ENCODE results near the gene MRPL36.
A peak's percentile ranks its signal among the peaks of the same experiment; 100 is the strongest.

The MRPL36 gene

GRCh38 chr5:1809416-1810035 is 9.9 kb upstream of the MRPL36 start:
- Histone ChIP-seq H3K4me1 (ENCODE audit: control extremely low read depth in 1 of 4, control insufficient read depth in 4 of 4, insufficient read depth in 4 of 4, low read length in 3 of 4) (no peaks in the 10 kb centered on the region), H3K27ac (ENCODE audit: insufficient read depth in 1 of 2, low read depth in 1 of 2, low read length in 2 of 2, poor library complexity in 1 of 2, severe bottlenecking in 2 of 2) (no peak overlapping the region), H3K9me3 (ENCODE audit: control extremely low read depth in 1 of 5, control insufficient read depth in 4 of 5, insufficient read depth in 2 of 5, low read depth in 1 of 5, low read length in 4 of 5) (no peaks in the 10 kb centered on the region), H3K27me3 (replicated peaks in 2 of 5; ENCODE audit: control insufficient read depth in 4 of 5, insufficient read depth in 5 of 5, low read length in 4 of 5) (no peaks in the 10 kb centered on the region), H3K4me3 (ENCODE audit: control insufficient read depth in 1 of 7, extremely low read depth in 1 of 7, insufficient read depth in 4 of 7, low read depth in 2 of 7, low read length in 6 of 7) (no peak overlapping the region), H3K36me3 (ENCODE audit: control insufficient read depth in 4 of 4, insufficient read depth in 4 of 4, low read length in 3 of 4) (peaks cover 2 to 94% (median 73%) of the 10 kb centered on the region in 4 experiments)
- CTCF ChIA-PET, result no interaction called here
- no peak for DNase-seq
- POLR2A ChIA-PET, result no interaction called here
- 93% methylated on average over 29 of the region's 32 CpGs for WGBS (ENCODE audit: insufficient coverage)

GRCh38 chr5:1808439-1808838 is 8.8 kb upstream of the MRPL36 start:
- H3K4me1 ChIP-seq (ENCODE audit: control extremely low read depth in 1 of 4, control insufficient read depth in 4 of 4, insufficient read depth in 4 of 4, low read length in 3 of 4), result no peaks in the 10 kb centered on the region
- H3K4me3 ChIP-seq (ENCODE audit: control insufficient read depth in 1 of 7, extremely low read depth in 1 of 7, insufficient read depth in 4 of 7, low read depth in 2 of 7, low read length in 6 of 7), result no peak overlapping the region
- ChIA-PET POLR2A (no interaction called here), CTCF (interaction anchor here (1.4 kb wide), 1 partner anchor 11 kb away, joined by 3 read pairs; no protein-coding TSS in a partner anchor)
- H3K27me3 ChIP-seq (replicated peaks in 2 of 5; ENCODE audit: control insufficient read depth in 4 of 5, insufficient read depth in 5 of 5, low read length in 4 of 5), result no peaks in the 10 kb centered on the region
- no peaks in the 10 kb centered on the region for H3K9me3 ChIP-seq (ENCODE audit: control extremely low read depth in 1 of 5, control insufficient read depth in 4 of 5, insufficient read depth in 2 of 5, low read depth in 1 of 5, low read length in 4 of 5)
- no peak for DNase-seq
- no peak overlapping the region for H3K27ac ChIP-seq (ENCODE audit: insufficient read depth in 1 of 2, low read depth in 1 of 2, low read length in 2 of 2, poor library complexity in 1 of 2, severe bottlenecking in 2 of 2)
- peaks cover 2 to 94% (median 70%) of the 10 kb centered on the region in 4 experiments for H3K36me3 ChIP-seq (ENCODE audit: control insufficient read depth in 4 of 4, insufficient read depth in 4 of 4, low read length in 3 of 4)
- WGBS (ENCODE audit: insufficient coverage), result 50% methylated on average over 2 of the region's 3 CpGs

GRCh38 chr5:1807451-1808185 is 8.0 kb upstream of the MRPL36 start:
- H3K27me3 ChIP-seq (replicated peaks in 2 of 5; ENCODE audit: control insufficient read depth in 4 of 5, insufficient read depth in 5 of 5, low read length in 4 of 5), result no peaks in the 10 kb centered on the region
- H3K27ac ChIP-seq (ENCODE audit: insufficient read depth in 1 of 2, low read depth in 1 of 2, low read length in 2 of 2, poor library complexity in 1 of 2, severe bottlenecking in 2 of 2), result no peak overlapping the region
- DNase-seq, result no peak
- POLR2A ChIA-PET, result no interaction called here
- H3K36me3 ChIP-seq (ENCODE audit: control insufficient read depth in 4 of 4, insufficient read depth in 4 of 4, low read length in 3 of 4), result peaks cover 2 to 94% (median 71%) of the 10 kb centered on the region in 4 experiments
- WGBS (ENCODE audit: insufficient coverage), result 90% methylated on average over 17 of the region's 20 CpGs
- CTCF ChIA-PET, result interaction anchor here (1.4 kb wide), 1 partner anchor 10 kb away, joined by 3 read pairs; no protein-coding TSS in a partner anchor
- no peaks in the 10 kb centered on the region for H3K4me1 ChIP-seq (ENCODE audit: control extremely low read depth in 1 of 4, control insufficient read depth in 4 of 4, insufficient read depth in 4 of 4, low read length in 3 of 4)
- H3K9me3 ChIP-seq (ENCODE audit: control extremely low read depth in 1 of 5, control insufficient read depth in 4 of 5, insufficient read depth in 2 of 5, low read depth in 1 of 5, low read length in 4 of 5), result no peaks in the 10 kb centered on the region
- H3K4me3 ChIP-seq (ENCODE audit: control insufficient read depth in 1 of 7, extremely low read depth in 1 of 7, insufficient read depth in 4 of 7, low read depth in 2 of 7, low read length in 6 of 7), result no peak overlapping the region

- Histone ChIP-seq H3K27ac (ENCODE audit: insufficient read depth in 1 of 2, low read depth in 1 of 2, low read length in 2 of 2, poor library complexity in 1 of 2, severe bottlenecking in 2 of 2) (no peak overlapping the region), H3K27me3 (replicated peaks in 2 of 5; ENCODE audit: control insufficient read depth in 4 of 5, insufficient read depth in 5 of 5, low read length in 4 of 5) (no peaks in the 10 kb centered on the region), H3K9me3 (ENCODE audit: control extremely low read depth in 1 of 5, control insufficient read depth in 4 of 5, insufficient read depth in 2 of 5, low read depth in 1 of 5, low read length in 4 of 5) (no peaks in the 10 kb centered on the region), H3K36me3 (ENCODE audit: control insufficient read depth in 4 of 4, insufficient read depth in 4 of 4, low read length in 3 of 4) (peaks cover 2 to 90% (median 69%) of the 10 kb centered on the region in 4 experiments), H3K4me3 (ENCODE audit: control insufficient read depth in 1 of 7, extremely low read depth in 1 of 7, insufficient read depth in 4 of 7, low read depth in 2 of 7, low read length in 6 of 7) (no peak overlapping the region), H3K4me1 (ENCODE audit: control extremely low read depth in 1 of 4, control insufficient read depth in 4 of 4, insufficient read depth in 4 of 4, low read length in 3 of 4) (peaks cover 0 to 5% (median 3%) of the 10 kb centered on the region in 4 experiments)
- WGBS (ENCODE audit: insufficient coverage), result 90% methylated on average over 15 of the region's 16 CpGs
- peak in 1 of 3 donors; percentile 4 for DNase-seq
- ChIA-PET CTCF (no interaction called here), POLR2A (no interaction called here)
Measured at GRCh38 chr5:1806974-1807373, 7.3 kb upstream of the MRPL36 start.

- peaks cover 2 to 7% (median 6%) of the 10 kb centered on the region in 4 experiments for H3K4me1 ChIP-seq (ENCODE audit: control extremely low read depth in 1 of 4, control insufficient read depth in 4 of 4, insufficient read depth in 4 of 4, low read length in 3 of 4)
- H3K27me3 ChIP-seq (replicated peaks in 2 of 5; ENCODE audit: control insufficient read depth in 4 of 5, insufficient read depth in 5 of 5, low read length in 4 of 5), result no peaks in the 10 kb centered on the region
- peaks cover 2 to 82% (median 64%) of the 10 kb centered on the region in 4 experiments for H3K36me3 ChIP-seq (ENCODE audit: control insufficient read depth in 4 of 4, insufficient read depth in 4 of 4, low read length in 3 of 4)
- POLR2A ChIA-PET, result no interaction called here
- DNase-seq, result no peak
- H3K27ac ChIP-seq (ENCODE audit: insufficient read depth in 1 of 2, low read depth in 1 of 2, low read length in 2 of 2, poor library complexity in 1 of 2, severe bottlenecking in 2 of 2), result no peak overlapping the region
- no peaks in the 10 kb centered on the region for H3K9me3 ChIP-seq (ENCODE audit: control extremely low read depth in 1 of 5, control insufficient read depth in 4 of 5, insufficient read depth in 2 of 5, low read depth in 1 of 5, low read length in 4 of 5)
- H3K4me3 ChIP-seq (ENCODE audit: control insufficient read depth in 1 of 7, extremely low read depth in 1 of 7, insufficient read depth in 4 of 7, low read depth in 2 of 7, low read length in 6 of 7), result no peak overlapping the region
- CTCF ChIA-PET, result interaction anchor here (1.3 to 1.5 kb wide), 2 partner anchors 13 to 35 kb away, joined by 3 to 4 read pairs; no protein-coding TSS in a partner anchor
- WGBS (ENCODE audit: insufficient coverage), result 100% methylated on average over 10 of the region's 15 CpGs
Measured at GRCh38 chr5:1806199-1806598, 6.6 kb upstream of the MRPL36 start.

GRCh38 chr5:1805736-1806135 is 6.1 kb upstream of the MRPL36 start:
- Histone ChIP-seq H3K9me3 (ENCODE audit: control extremely low read depth in 1 of 5, control insufficient read depth in 4 of 5, insufficient read depth in 2 of 5, low read depth in 1 of 5, low read length in 4 of 5) (no peaks in the 10 kb centered on the region), H3K36me3 (ENCODE audit: control insufficient read depth in 4 of 4, insufficient read depth in 4 of 4, low read length in 3 of 4) (peaks cover 2 to 79% (median 63%) of the 10 kb centered on the region in 4 experiments), H3K27ac (ENCODE audit: insufficient read depth in 1 of 2, low read depth in 1 of 2, low read length in 2 of 2, poor library complexity in 1 of 2, severe bottlenecking in 2 of 2) (no peak overlapping the region), H3K4me3 (ENCODE audit: control insufficient read depth in 1 of 7, extremely low read depth in 1 of 7, insufficient read depth in 4 of 7, low read depth in 2 of 7, low read length in 6 of 7) (no peak overlapping the region), H3K27me3 (replicated peaks in 2 of 5; ENCODE audit: control insufficient read depth in 4 of 5, insufficient read depth in 5 of 5, low read length in 4 of 5) (no peaks in the 10 kb centered on the region), H3K4me1 (ENCODE audit: control extremely low read depth in 1 of 4, control insufficient read depth in 4 of 4, insufficient read depth in 4 of 4, low read length in 3 of 4) (peaks cover 2 to 11% (median 8%) of the 10 kb centered on the region in 4 experiments)
- DNase-seq, result no peak
- 96% methylated on average over 8 of the region's 10 CpGs for WGBS (ENCODE audit: insufficient coverage)
- POLR2A ChIA-PET, result no interaction called here
- CTCF ChIA-PET, result interaction anchor here (1.3 to 1.5 kb wide), 2 partner anchors 13 to 35 kb away, joined by 3 to 4 read pairs; no protein-coding TSS in a partner anchor

GRCh38 chr5:1805326-1805725 is 5.7 kb upstream of the MRPL36 start:
- Histone ChIP-seq H3K36me3 (ENCODE audit: control insufficient read depth in 4 of 4, insufficient read depth in 4 of 4, low read length in 3 of 4) (peaks cover 2 to 75% (median 60%) of the 10 kb centered on the region in 4 experiments), H3K27ac (ENCODE audit: insufficient read depth in 1 of 2, low read depth in 1 of 2, low read length in 2 of 2, poor library complexity in 1 of 2, severe bottlenecking in 2 of 2) (no peak overlapping the region), H3K4me3 (ENCODE audit: control insufficient read depth in 1 of 7, extremely low read depth in 1 of 7, insufficient read depth in 4 of 7, low read depth in 2 of 7, low read length in 6 of 7) (no peak overlapping the region), H3K9me3 (ENCODE audit: control extremely low read depth in 1 of 5, control insufficient read depth in 4 of 5, insufficient read depth in 2 of 5, low read depth in 1 of 5, low read length in 4 of 5) (no peaks in the 10 kb centered on the region), H3K27me3 (replicated peaks in 2 of 5; ENCODE audit: control insufficient read depth in 4 of 5, insufficient read depth in 5 of 5, low read length in 4 of 5) (no peaks in the 10 kb centered on the region), H3K4me1 (ENCODE audit: control extremely low read depth in 1 of 4, control insufficient read depth in 4 of 4, insufficient read depth in 4 of 4, low read length in 3 of 4) (peaks cover 2 to 15% (median 12%) of the 10 kb centered on the region in 4 experiments)
- DNase-seq, result no peak
- WGBS (ENCODE audit: insufficient coverage), result 100% methylated on average over 3 of the region's 4 CpGs
- CTCF ChIA-PET, result interaction anchor here (1.3 to 1.5 kb wide), 2 partner anchors 12 to 34 kb away, joined by 3 to 4 read pairs; no protein-coding TSS in a partner anchor
- POLR2A ChIA-PET, result no interaction called here
